WTC11 (cell line): Measurements from ENCODE around the gene RCL1.

Source experiments
- HMGXB4 ChIP-seq: sonication (generic); formaldehyde crosslinking; IDR thresholded peaks from 2 replicates; pipeline ENCODE4 v1.8.1; 2023; ENCODE audit warnings: mild to moderate bottlenecking, moderate library complexity, missing genetic modification reagents
- NR2C2 ChIP-seq: sonication (generic); formaldehyde crosslinking; IDR thresholded peaks from 2 replicates; pipeline ENCODE4 v1.8.0; 2022; ENCODE audit warnings: mild to moderate bottlenecking, missing genetic modification reagents
- STAT6 ChIP-seq: sonication (generic); formaldehyde crosslinking; conservative IDR thresholded peaks from 2 replicates; pipeline ENCODE4 v1.8.1; 2023; ENCODE audit warnings: mild to moderate bottlenecking, low read depth, missing genetic modification reagents, moderate library complexity

- TF ChIP-seq NR2C2 (no peak), HMGXB4 (no peak), STAT6 (CRISPR knock-in tag) (no peak)
These were observed 8.3 kb upstream of the RCL1 start for GRCh38 chr9:4784403-4784802.
